Stimulated activated CD8-positive, alpha-beta memory T cell treated with anti-CD3 and anti-CD28 coated beads, Interleukin-15, amount 100 ng/mL, for 48 hours (primary cell): Measurements from ENCODE around the gene EPHA5.

Experiments used
- DNase-seq, 2 donors: peaks; one replicate each; pipeline ENCODE4 v3.0.0-alpha.2; 2020; ENCODE audit warnings: low read depth in 2 of 2

EPHA5 gene

GRCh38 chr4:65498606-65499005 lies 171.7 kb downstream of the EPHA5 start:
- DNase-seq: no peak

DNA sequence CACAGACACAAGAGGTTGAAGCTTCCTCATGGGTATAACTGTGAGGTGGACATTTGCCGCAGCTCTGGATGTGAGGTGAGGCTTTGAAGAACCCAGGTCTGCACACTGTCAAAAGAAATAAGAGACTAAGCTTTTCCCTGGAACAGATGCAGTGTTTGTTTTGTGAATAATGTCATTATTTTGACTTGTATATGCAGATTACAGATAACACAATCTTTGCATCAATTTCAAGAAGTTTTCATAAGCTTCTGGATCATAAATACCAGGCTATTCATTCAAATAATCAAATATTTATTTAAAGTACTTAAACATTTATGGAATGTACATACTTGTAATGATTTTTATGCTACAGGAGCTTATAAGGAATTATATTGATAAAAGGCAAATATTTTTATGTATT lies 174.8 kb downstream of the EPHA5 start:
- no peak for DNase-seq

- DNase-seq: no peak
Measured at GRCh38 chr4:65482410-65482809, 187.9 kb downstream of the EPHA5 start.

DNA sequence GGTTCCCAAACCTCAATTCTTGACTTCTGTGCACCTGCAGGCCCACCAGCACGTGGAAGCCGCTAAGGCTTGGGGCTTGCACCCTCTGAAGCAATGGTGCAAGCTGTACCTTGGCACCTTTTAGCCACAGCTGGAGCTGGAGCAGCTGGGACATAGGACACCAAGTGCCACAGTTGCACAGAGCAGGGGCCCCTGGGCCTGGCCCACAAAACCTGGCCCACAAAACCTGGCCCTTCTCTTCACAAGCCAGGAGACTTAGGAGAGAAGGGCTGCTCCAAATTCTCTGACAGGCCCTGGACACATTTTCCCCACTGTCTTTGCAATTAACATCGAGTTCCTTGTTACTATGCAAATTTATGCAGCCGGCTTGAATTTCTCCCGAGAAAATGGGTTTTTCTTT lies 197.8 kb downstream of the EPHA5 start:
- DNase-seq: no peak

DNA sequence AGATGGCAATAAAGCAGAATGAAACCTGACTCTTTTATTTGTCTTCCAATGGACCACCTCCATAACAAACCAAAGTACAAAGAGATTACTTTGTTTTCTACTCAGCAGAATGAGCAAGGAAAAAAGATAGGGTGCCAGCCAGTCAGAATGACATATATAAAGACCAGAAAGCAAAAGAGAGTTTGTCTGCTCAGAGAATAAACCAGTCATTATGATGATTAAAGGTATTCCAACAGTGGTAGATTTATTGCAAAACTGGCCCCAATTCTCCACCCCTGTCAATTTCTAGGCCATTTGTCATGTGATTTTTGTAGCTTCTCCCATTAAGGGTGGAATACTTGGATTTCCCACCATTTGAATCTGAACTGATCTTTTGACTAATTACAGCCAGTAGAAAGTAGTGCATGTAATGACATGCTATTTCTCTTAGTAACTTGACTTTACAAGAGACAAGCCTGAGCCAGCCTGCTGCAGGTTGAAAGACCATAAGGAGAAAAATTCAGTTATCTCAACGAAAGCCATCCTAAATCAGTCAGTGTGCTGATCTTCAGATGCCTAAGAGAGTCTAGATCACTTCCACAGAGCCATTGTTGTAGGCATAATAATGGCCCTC lies 203.1 kb downstream of the EPHA5 start:
- no peak for DNase-seq

- DNase-seq: no peak
Measured at GRCh38 chr4:65461781-65462180, 208.5 kb downstream of the EPHA5 start.

- no peak for DNase-seq
Measured at GRCh38 chr4:65457011-65457410, 213.3 kb downstream of the EPHA5 start.

GRCh38 chr4:65456579-65456978 lies 213.7 kb downstream of the EPHA5 start:
- DNase-seq: no peak

DNA sequence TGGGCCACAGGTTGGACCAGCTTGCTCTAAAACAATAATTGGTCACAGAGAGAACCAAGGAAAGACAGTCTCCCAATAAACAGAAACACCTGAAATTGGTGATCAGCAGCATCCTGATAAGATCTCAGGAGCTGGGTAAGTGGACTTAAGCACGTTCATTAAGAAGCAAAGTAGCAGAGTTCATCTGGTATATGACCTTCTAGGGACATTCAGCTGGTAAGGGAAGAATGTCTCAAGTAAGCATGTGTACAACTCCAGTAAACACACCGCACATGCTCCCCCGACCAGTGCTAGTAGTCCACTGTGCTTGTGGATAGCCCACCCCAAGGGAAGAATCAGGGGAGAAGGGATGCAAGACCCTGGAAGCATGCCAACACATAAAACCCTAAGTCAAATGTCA lies 216.9 kb downstream of the EPHA5 start:
- no peak for DNase-seq

- no peak for DNase-seq
Measured at GRCh38 chr4:65450899-65451298, 219.4 kb downstream of the EPHA5 start.

- DNase-seq: no peak
Measured at GRCh38 chr4:65437102-65437501, 233.2 kb downstream of the EPHA5 start.

GRCh38 chr4:65422109-65422508 lies 248.2 kb downstream of the EPHA5 start:
- DNase-seq: no peak

GRCh38 chr4:65420036-65420435 lies 250.3 kb downstream of the EPHA5 start:
- DNase-seq: no peak

GRCh38 chr4:65416891-65417290 lies 253.4 kb downstream of the EPHA5 start:
- DNase-seq: no peak

- DNase-seq: no peak
Measured at GRCh38 chr4:65407483-65407882, 262.8 kb downstream of the EPHA5 start.

DNA sequence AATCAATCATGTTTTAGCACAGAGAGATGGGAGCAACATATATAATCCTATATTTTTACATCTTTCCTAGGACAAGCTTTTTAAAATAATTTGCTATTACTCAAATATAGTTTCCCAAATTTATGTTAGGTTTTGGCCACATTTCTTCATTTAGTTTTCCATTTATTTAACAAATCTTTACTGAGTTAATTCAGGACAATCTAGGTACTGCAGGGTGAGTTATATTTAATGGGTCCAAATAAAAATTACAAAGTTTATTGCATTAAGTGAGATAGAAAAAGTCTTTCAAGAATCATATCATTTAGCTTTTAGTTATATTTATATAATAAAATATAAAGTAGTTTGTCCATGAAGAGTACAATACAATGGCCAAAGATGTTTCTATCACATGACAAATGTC lies 269.2 kb downstream of the EPHA5 start:
- DNase-seq: no peak

GRCh38 chr4:65399084-65399483 lies 271.2 kb downstream of the EPHA5 start:
- DNase-seq: no peak

DNA sequence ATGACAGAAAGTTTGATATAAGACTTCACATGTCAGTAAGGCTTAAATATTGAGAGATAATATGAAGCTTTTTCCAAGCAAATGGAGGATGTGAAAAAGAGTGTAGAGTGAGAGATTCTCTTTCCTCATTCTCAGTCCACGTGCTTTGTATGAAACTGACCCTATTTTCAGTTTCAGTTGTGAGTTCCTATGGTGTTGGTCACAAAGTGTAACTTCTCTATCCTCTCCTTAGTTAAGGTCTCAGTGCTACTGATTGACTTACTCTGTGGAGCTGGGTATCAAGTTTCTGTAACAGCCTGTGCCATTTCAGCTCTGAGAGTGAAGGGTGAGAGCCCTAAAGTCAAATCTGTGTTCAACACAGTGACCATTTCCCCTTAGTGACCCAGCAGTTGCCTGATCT lies 277.2 kb downstream of the EPHA5 start:
- DNase-seq: no peak

- no peak for DNase-seq
Measured at GRCh38 chr4:65392488-65392887, 277.8 kb downstream of the EPHA5 start.

DNA sequence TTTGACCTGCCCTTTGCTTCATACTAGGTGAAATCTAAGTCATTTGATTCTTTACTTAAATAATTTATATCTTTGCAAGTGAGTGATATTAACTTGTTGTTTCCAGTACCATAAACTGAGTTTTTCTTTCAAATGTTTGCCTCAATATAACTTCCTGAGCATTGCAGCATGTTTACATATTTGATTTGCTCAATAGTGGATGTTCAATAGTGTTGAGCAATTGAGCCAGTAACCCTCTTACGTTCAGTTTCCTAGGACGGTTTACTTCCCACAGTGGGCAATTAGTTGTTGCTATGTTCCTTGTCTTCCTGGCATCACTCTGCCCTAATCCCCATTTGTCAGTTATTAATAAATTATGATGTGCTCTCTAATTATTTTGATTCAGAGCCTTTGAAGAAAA lies 278.5 kb downstream of the EPHA5 start:
- DNase-seq: no peak

DNA sequence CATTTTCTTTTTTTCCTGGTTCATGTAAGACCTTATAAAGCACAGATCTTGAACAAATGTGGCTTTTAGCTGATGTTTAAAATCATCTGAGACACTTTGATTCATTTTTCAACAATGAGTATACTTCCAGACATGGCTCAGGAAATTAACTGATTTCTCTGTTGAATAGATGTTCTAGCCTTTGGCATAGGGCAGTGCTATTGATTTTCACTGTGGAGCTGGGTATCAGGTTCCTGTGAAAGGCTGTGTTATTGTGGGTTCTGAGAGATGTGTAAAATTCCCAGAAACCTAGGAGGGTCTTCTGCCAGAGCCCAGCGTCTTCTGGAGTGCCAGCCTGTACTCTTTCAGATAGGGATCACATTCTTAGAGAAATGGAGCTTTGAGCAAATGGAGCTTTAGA lies 278.9 kb downstream of the EPHA5 start:
- DNase-seq: no peak

DNA sequence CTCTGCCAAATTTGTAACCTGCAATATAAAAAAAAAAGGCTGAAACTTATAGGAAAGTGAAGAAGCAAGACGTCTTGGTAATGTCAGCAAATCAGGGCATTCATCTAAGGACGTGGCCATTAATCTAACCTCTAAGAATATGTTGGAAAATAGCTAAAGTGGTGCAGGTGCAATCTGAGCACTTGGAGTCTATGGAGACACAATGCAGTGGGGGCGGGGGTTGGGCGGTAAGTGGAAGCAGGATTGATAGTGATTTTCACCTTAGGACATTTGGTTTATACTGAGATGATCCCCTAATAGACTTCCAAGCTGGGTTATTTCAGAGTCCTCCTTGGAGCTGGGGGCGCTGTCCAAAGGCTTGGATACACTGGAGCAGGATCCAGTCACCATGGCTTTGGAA lies 283.4 kb downstream of the EPHA5 start:
- DNase-seq: no peak

DNA sequence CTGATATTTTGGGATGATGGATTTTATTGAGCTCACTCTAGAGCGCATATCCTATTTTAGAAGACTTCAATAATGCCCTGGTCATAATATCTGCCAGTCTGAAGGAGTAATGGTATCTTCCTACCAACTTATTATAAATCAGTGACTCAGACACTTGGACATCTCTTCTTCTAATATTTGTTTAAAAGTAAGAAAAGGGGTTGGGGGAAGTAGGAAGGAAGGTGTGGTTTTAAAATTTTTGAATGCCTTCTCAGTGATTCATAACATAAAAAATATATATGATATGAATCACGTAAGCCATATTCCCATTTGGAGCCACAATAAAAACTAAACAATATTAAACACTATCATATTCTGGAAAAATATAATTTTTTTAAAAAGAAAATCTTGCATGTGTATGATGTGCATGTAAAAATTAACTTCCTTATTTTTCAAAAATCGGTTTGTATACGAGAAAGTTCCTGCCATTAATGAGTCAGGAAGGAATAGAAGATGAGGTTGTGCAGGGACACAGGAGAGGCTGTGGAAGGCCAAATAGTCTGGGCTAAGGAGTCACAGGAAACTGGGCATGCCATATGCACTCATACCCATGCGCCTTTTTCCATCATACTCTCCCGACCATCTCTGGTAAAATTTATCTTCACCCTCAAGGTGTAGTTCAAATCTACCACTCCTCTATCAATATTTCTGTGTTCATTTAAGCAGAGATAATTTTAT lies 286.5 kb downstream of the EPHA5 start:
- no peak for DNase-seq

DNA sequence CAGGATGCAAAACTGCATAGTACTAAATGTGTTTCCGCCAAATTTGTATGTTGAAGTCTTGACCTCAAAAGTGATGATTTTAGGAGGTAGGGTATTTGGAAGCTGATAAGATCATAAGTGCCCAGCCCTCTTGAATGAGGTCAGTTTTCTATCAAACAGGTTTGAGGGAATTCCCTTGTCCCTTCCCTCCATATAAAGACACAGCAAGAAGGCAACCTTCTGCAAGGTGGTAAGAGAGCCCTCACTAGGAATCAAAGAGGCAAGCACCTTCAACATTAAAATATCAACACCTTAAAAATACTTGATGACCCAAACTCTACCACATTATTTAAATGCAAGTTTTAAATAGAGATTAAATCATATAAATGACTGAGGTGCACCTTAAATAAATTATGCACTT lies 288.6 kb downstream of the EPHA5 start:
- DNase-seq: no peak
